Adipocyte (in vitro differentiated cells): ENCODE data around the gene LAP3.

Source experiments
- DNase-seq: peaks from one replicate; pipeline ENCODE4 v3.0.0-alpha.2; 2015; ENCODE audit warnings: low read depth
- H3K27me3 ChIP-seq: replicated peaks from 2 replicates; pipeline ENCODE4 v1.7.0; 2013; ENCODE audit warnings: mild to moderate bottlenecking, low read length, moderate library complexity; ENCODE audit not compliant: control insufficient read depth, insufficient read depth
- H3K36me3 ChIP-seq: 2 replicates; pipeline ENCODE4 v1.7.0; 2013; ENCODE audit warnings: low read length, mild to moderate bottlenecking, moderate library complexity; ENCODE audit not compliant: control insufficient read depth, insufficient read depth, severe bottlenecking
- H3K4me1 ChIP-seq: 2 replicates; pipeline ENCODE4 v1.7.0; 2013; ENCODE audit warnings: mild to moderate bottlenecking, low read length, moderate library complexity; ENCODE audit not compliant: control insufficient read depth, insufficient read depth
- H3K4me3 ChIP-seq: 2 replicates; pipeline ENCODE4 v1.7.0; 2013; ENCODE audit warnings: mild to moderate bottlenecking, low read length, moderate library complexity
- H3K9ac ChIP-seq: 2 replicates; pipeline ENCODE4 v1.7.0; 2013; ENCODE audit warnings: mild to moderate bottlenecking, low read length, moderate library complexity
- H3K9me3 ChIP-seq: 2 replicates; pipeline ENCODE4 v1.7.0; 2013; ENCODE audit warnings: mild to moderate bottlenecking, low read length, moderate library complexity; ENCODE audit not compliant: control insufficient read depth

LAP3 gene

DNA sequence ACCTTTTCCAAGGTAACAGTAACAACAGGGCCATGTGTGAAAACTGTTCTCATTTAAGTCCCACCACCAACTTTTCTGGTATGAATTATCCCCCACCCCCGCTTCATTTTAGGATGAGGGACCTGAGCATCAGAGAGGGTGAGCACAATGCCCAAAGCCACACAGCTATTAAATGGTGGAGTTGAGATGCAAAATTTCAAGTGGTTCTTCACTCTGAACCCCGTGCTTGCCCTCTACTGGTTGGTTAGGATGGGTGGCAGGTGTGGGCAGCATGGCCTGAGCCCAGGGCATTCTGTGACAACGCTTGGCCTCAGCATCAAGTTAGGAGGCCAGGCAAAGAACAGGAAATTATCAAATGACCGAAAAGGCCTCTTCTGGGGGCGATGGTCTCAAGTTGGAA is 70.9 kb downstream of the LAP3 start:
- Histone ChIP-seq H3K9ac (no peak overlapping the region), H3K4me3 (no peak overlapping the region), H3K36me3 (no peaks in the 10 kb centered on the region), H3K4me1 (no peaks in the 10 kb centered on the region), H3K9me3 (no peaks in the 10 kb centered on the region), H3K27me3 (no peaks in the 10 kb centered on the region)
- no peak for DNase-seq

DNA sequence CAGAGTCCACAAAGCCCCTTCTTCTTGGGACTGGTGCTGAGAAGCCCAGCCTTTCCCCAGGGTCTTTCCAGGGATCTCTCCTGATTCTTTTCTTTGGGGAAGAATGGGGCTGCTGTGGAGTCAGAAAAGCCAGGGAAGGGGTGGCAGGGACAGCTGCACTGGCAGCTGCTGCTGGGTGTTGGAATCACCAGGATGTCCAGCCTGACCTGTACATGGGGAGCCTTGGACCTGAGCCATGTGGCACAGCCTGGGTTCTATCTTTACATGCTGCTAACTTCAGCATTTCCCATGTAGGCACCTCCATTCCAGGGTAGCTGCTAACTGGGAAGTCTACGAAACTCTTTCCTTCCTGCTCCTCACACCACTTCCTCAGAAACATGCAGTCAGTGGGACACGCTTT is 73.4 kb downstream of the LAP3 start:
- DNase-seq: no peak
- Histone ChIP-seq H3K4me1 (no peaks in the 10 kb centered on the region), H3K9ac (no peak overlapping the region), H3K4me3 (no peak overlapping the region), H3K27me3 (peaks cover 4% of the 10 kb centered on the region), H3K9me3 (no peaks in the 10 kb centered on the region), H3K36me3 (no peaks in the 10 kb centered on the region)

DNA sequence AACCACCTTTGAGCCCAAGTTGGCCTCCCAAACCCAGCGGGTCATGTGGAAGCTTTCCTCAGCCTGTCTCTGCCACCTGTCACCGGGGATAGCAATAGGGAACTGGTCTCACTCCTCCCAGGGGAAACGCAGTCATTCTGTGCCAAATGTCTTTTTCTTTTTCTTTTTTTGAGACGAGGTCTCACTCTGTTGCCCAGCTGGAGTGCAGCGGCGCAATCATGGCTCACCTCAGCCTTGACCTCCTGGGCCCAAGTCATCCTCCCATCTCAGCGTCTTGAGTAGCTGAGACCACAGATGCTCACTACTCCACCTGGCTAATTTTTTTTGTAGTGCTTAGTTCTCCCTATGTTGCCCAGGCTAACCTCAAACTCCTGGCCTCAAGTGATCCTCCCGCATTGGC is 77.7 kb downstream of the LAP3 start:
- DNase-seq: no peak
- H3K36me3 ChIP-seq: no peaks in the 10 kb centered on the region
- H3K9ac ChIP-seq: no peak overlapping the region
- H3K9me3 ChIP-seq: no peaks in the 10 kb centered on the region
- H3K4me3 ChIP-seq: no peak overlapping the region
- H3K4me1 ChIP-seq: no peaks in the 10 kb centered on the region
- H3K27me3 ChIP-seq: peaks cover 18% of the 10 kb centered on the region

DNA sequence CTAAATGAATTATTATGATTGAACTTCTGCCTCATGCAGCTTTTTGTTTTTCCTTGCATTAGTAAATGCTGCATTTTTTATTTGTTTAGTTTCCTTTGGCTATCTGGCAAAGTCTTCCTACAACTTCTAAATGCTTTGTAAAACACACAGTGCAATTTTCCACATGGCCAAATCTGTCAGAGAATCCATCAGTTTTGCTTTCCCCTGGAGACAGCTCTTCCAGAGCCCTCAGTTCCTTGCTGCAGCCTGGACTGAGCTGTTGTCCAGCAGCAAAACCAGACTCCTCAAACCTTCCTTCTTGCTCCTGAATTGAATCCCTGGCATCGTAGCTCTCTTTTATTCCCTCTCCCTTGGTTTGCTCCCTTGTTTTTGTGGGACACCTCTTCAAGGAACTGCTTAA is 80.1 kb downstream of the LAP3 start:
- Histone ChIP-seq H3K4me3 (no peak overlapping the region), H3K36me3 (no peaks in the 10 kb centered on the region), H3K9ac (no peak overlapping the region), H3K27me3 (peaks cover 18% of the 10 kb centered on the region), H3K9me3 (no peaks in the 10 kb centered on the region), H3K4me1 (no peaks in the 10 kb centered on the region)
- no peak for DNase-seq
